CD14-positive monocyte (primary cell): ENCODE results near the gene ANKRD28. TPM values are rescaled to one million over a fixed set of nuclear protein-coding genes. Genes with fewer than 3 reads are reported as not detected.

ENCODE experiments used
- DNase-seq, 3 donors: peaks; one replicate each; pipeline ENCODE4 v3.0.0-alpha.2; 2011 to 2022
- H2AFZ ChIP-seq: 2 replicates; pipeline ENCODE4 v1.6.0; 2012; ENCODE audit warnings: mild to moderate bottlenecking, low read depth, low read length, inconsistent platforms; ENCODE audit not compliant: insufficient read depth, poor library complexity, severe bottlenecking
- H3K27ac ChIP-seq, 2 donors: 1 replicate in 1 of 2; 2 replicates in 1 of 2; pipeline ENCODE4 v1.5.1; 2012 to 2013; ENCODE audit warnings: low read length in 2 of 2, control low read depth in 1 of 2, inconsistent platforms in 1 of 2, low read depth in 1 of 2, mild to moderate bottlenecking in 1 of 2
- H3K27me3 ChIP-seq, 2 donors: one replicate each; pipeline versions ENCODE4 v1.6.0 to v1.6.1; 2011 to 2013; ENCODE audit warnings: low read length in 2 of 2; ENCODE audit not compliant: control insufficient read depth in 2 of 2, insufficient read depth in 2 of 2
- H3K36me3 ChIP-seq, 2 donors: replicated peaks in 1 of 2; 1 replicate in 1 of 2; 2 replicates in 1 of 2; pipeline versions ENCODE4 v1.5.1 to v1.6.1; 2012 to 2013; ENCODE audit warnings: low read length in 2 of 2, control low read depth in 1 of 2, inconsistent platforms in 1 of 2, mild to moderate bottlenecking in 1 of 2; ENCODE audit not compliant: insufficient read depth in 2 of 2, control insufficient read depth in 1 of 2
- H3K4me1 ChIP-seq, 2 donors: 1 replicate in 1 of 2; 2 replicates in 1 of 2; pipeline versions ENCODE4 v1.5.1 to v1.6.1; 2012 to 2013; ENCODE audit warnings: low read length in 2 of 2, control low read depth in 1 of 2, inconsistent platforms in 1 of 2, mild to moderate bottlenecking in 1 of 2, moderate library complexity in 1 of 2; ENCODE audit not compliant: insufficient read depth in 2 of 2, control insufficient read depth in 1 of 2
- H3K4me2 ChIP-seq: replicated peaks from 2 replicates; pipeline ENCODE3; 2012; ENCODE audit warnings: low read length, moderate library complexity, mild to moderate bottlenecking; ENCODE audit not compliant: poor library complexity, severe bottlenecking; ENCODE audit errors: extremely low read depth
- H3K4me3 ChIP-seq, 3 experiments: fragments of 200-600 bp in 1 of 3; sonication (generic) in 1 of 3; replicated peaks in 1 of 3; 1 replicate in 2 of 3; 2 replicates in 1 of 3; pipeline ENCODE4 v1.5.1; 2011 to 2013; ENCODE audit warnings: low read length in 3 of 3, mild to moderate bottlenecking in 3 of 3, control low read depth in 2 of 3, low read depth in 2 of 3, inconsistent platforms in 1 of 3, moderate library complexity in 1 of 3
- H3K79me2 ChIP-seq: 2 replicates; pipeline ENCODE4 v1.6.0; 2012; ENCODE audit warnings: mild to moderate bottlenecking, control low read depth, inconsistent platforms, low read length, moderate library complexity; ENCODE audit not compliant: insufficient read depth
- H3K9ac ChIP-seq: 2 replicates; pipeline ENCODE4 v1.6.0; 2017; ENCODE audit warnings: low read length, mild to moderate bottlenecking; ENCODE audit not compliant: insufficient read depth, poor library complexity, severe bottlenecking
- H3K9me3 ChIP-seq, 2 donors: replicated peaks in 1 of 2; 1 replicate in 1 of 2; 2 replicates in 1 of 2; pipeline versions ENCODE4 v1.5.1 to v1.6.1; 2012 to 2013; ENCODE audit warnings: low read length in 2 of 2, control low read depth in 1 of 2; ENCODE audit not compliant: control insufficient read depth in 1 of 2, insufficient read depth in 1 of 2
- H4K20me1 ChIP-seq: 2 replicates; pipeline ENCODE4 v1.6.0; 2012; ENCODE audit warnings: mild to moderate bottlenecking, low read length, control low read depth, moderate library complexity; ENCODE audit not compliant: insufficient read depth
- H3K27ac Mint-ChIP-seq, 7 donors: one replicate each; pipeline ENCODE4 v1.8.0; 2020; ENCODE audit warnings: mild to moderate bottlenecking in 7 of 7, mixed read lengths in 7 of 7, moderate library complexity in 6 of 7, inconsistent platforms in 2 of 7
- H3K27me3 Mint-ChIP-seq, 3 donors: one replicate each; pipeline ENCODE4 v1.8.0; 2021 to 2022; ENCODE audit warnings: low read depth in 3 of 3, mild to moderate bottlenecking in 3 of 3, mixed read lengths in 3 of 3, moderate library complexity in 3 of 3, inconsistent platforms in 1 of 3
- H3K36me3 Mint-ChIP-seq, 2 donors: one replicate each; pipeline ENCODE4 v1.8.0; 2020; ENCODE audit warnings: mixed read lengths in 2 of 2, inconsistent platforms in 1 of 2, mild to moderate bottlenecking in 1 of 2
- H3K4me1 Mint-ChIP-seq: one replicate; pipeline ENCODE4 v1.8.0; 2020; ENCODE audit warnings: mild to moderate bottlenecking, mixed read lengths
- H3K4me3 Mint-ChIP-seq, 2 donors: one replicate each; pipeline ENCODE4 v1.8.0; 2020; ENCODE audit warnings: mild to moderate bottlenecking in 2 of 2, mixed read lengths in 2 of 2, moderate library complexity in 1 of 2
- H3K9me3 Mint-ChIP-seq, 7 donors: one replicate each; pipeline ENCODE4 v1.8.0; 2020 to 2022; ENCODE audit warnings: mixed read lengths in 7 of 7, mild to moderate bottlenecking in 6 of 7, moderate library complexity in 6 of 7, inconsistent platforms in 2 of 7
- WGBS: methylation state at CpG from one replicate; pipeline ENCODE4 v1.1.5; 2013; ENCODE audit warnings: missing lambda C conversion rate; ENCODE audit not compliant: insufficient coverage; 5-methylcytosine and 5-hydroxymethylcytosine counted together
- intact Hi-C, 2 donors: fragments of 100-400 bp; cut with micrococcal nuclease; formaldehyde crosslinking; loops; one replicate each; pipeline versions ENCODE4 v1.15.0 to v1.15.1; 2023
- polyA plus RNA-seq, 3 donors: library from polyadenylated mRNA; depleted of rRNA in 1 of 3; unstranded in 2 of 3; stranded (reverse) in 1 of 3; fragments of 300-500 nt in 2 of 3; fragments of >200 nt in 1 of 3; fragmentation: Illumina TruSeq in 2 of 3; gene quantifications; 1 replicate in 2 of 3; 2 replicates in 1 of 3; pipeline ENCODE4 v1.2.3, GENCODE V29; 2012 to 2021
- TF ChIP-seq, protein P1 (sequence below): fragments of 200-600 bp; IDR thresholded peaks from one replicate; pipeline ENCODE4 v1.8.0; 2022; ENCODE audit warnings: antibody characterized with exemption, mild to moderate bottlenecking

ANKRD28 gene
- polyA plus RNA-seq, 3 donors: 5.9 to 11.5 (median 7.9) TPM

- Mint-ChIP-seq H3K4me1 (peaks cover 4% of the 10 kb centered on the region), H3K27me3 (peaks cover 5 to 10% (median 9%) of the 10 kb centered on the region in 3 donors), H3K4me3 (no peak overlapping the region), H3K9me3 (peaks cover 12 to 37% (median 26%) of the 10 kb centered on the region in 7 donors), H3K36me3 (peaks cover 2 to 11% of the 10 kb centered on the region in 2 donors), H3K27ac (no peak overlapping the region)
- TF ChIP-seq, protein P1, sequence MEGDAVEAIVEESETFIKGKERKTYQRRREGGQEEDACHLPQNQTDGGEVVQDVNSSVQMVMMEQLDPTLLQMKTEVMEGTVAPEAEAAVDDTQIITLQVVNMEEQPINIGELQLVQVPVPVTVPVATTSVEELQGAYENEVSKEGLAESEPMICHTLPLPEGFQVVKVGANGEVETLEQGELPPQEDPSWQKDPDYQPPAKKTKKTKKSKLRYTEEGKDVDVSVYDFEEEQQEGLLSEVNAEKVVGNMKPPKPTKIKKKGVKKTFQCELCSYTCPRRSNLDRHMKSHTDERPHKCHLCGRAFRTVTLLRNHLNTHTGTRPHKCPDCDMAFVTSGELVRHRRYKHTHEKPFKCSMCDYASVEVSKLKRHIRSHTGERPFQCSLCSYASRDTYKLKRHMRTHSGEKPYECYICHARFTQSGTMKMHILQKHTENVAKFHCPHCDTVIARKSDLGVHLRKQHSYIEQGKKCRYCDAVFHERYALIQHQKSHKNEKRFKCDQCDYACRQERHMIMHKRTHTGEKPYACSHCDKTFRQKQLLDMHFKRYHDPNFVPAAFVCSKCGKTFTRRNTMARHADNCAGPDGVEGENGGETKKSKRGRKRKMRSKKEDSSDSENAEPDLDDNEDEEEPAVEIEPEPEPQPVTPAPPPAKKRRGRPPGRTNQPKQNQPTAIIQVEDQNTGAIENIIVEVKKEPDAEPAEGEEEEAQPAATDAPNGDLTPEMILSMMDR: no peak
- Histone ChIP-seq H3K36me3 (no peaks in the 10 kb centered on the region), H3K27me3 (no peaks in the 10 kb centered on the region), H3K4me1 (peaks cover 0 to 6% of the 10 kb centered on the region in 2 donors), H2AFZ (no peak overlapping the region), H3K9ac (no peak overlapping the region), H4K20me1 (no peaks in the 10 kb centered on the region), H3K27ac (no peak overlapping the region), H3K4me3 (no peak overlapping the region), H3K9me3 (peaks cover 22 to 26% of the 10 kb centered on the region in 2 donors), H3K4me2 (no peak overlapping the region), H3K79me2 (no peaks in the 10 kb centered on the region)
- 75% methylated on average over 4 of the region's 7 CpGs for WGBS
- intact Hi-C loops: no loop called here
- no peak for DNase-seq
Measured at GRCh38 chr3:15660055-15660935, 137.5 kb downstream of the ANKRD28 start.

DNA sequence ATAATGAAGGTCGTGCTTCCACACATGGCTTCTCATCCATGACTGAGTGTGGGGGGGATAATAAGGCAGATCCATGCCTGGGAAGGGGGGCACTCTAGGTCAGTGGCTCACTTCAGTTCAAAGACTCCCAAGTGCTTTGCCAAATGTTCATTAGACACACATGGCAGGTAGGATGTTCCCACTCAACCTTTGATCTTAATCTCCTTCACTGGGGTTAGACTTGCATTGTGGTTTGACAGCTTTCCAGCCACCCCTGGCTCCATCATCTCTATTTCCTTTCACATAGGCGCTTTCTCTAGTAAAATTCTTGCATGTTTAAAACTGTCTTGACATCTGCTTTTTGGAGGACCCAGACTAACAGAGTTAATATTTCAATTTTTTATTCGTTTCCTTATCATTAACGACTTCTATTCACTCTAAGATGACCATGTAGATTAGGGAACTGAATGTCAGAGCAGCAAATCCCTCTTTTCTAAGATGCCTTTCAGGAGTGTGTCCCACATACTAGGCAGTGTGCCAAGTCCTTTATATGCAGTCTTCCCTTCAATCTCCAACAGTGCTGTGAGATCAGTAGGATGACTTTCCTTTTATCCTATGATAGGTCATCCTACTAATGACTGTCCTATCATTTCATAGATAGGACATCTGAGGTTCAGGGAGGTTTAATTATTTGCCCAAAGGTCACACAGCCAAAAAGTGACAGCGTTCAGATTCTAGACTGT is 138.4 kb downstream of the ANKRD28 start:
- Histone ChIP-seq H3K9ac (no peak overlapping the region), H3K27me3 (no peaks in the 10 kb centered on the region), H3K36me3 (no peaks in the 10 kb centered on the region), H4K20me1 (no peaks in the 10 kb centered on the region), H3K4me2 (no peak overlapping the region), H3K4me1 (no peaks in the 10 kb centered on the region), H2AFZ (no peak overlapping the region), H3K79me2 (no peaks in the 10 kb centered on the region), H3K27ac (no peak overlapping the region), H3K4me3 (no peak overlapping the region), H3K9me3 (peaks cover 27% of the 10 kb centered on the region in 2 donors)
- intact Hi-C loops: no loop called here
- TF ChIP-seq, protein P1: no peak
- H3K4me1 Mint-ChIP-seq: no peaks in the 10 kb centered on the region
- peaks cover 5 to 13% (median 9%) of the 10 kb centered on the region in 3 donors for H3K27me3 Mint-ChIP-seq
- DNase-seq: no peak
- peaks cover 2 to 11% of the 10 kb centered on the region in 2 donors for H3K36me3 Mint-ChIP-seq
- H3K27ac Mint-ChIP-seq: no peak overlapping the region
- H3K9me3 Mint-ChIP-seq: peaks cover 14 to 40% (median 32%) of the 10 kb centered on the region in 7 donors
- 29% methylated on average over 1 of the region's 5 CpGs for WGBS
- no peak overlapping the region for H3K4me3 Mint-ChIP-seq
